Brain microvascular endothelial cell (primary cell): ENCODE results near the gene CTXN1.
"Not testable (repeated sequence)": the region's sequence is repeated elsewhere in the genome, so short reads cannot be mapped to it uniquely, and the experiment has no call there.

Experiments
- DNase-seq: peaks from one replicate; pipeline ENCODE4 v3.0.0-alpha.2; 2020
- H3K27ac ChIP-seq: fragments of 250-450 bp; sonication (Bioruptor Pico); 2 replicates; pipeline ENCODE4 v1.5.1; 2020; ENCODE audit warnings: mild to moderate bottlenecking, moderate library complexity
- H3K27me3 ChIP-seq: fragments of 250-450 bp; sonication (Bioruptor Pico); replicated peaks from 2 replicates; pipeline ENCODE4 v1.5.1; 2020; ENCODE audit warnings: mild to moderate bottlenecking
- H3K36me3 ChIP-seq: fragments of 250-450 bp; sonication (Bioruptor Pico); replicated peaks from 2 replicates; pipeline ENCODE4 v1.5.1; 2020; ENCODE audit warnings: mild to moderate bottlenecking
- H3K4me3 ChIP-seq: 2 replicates; pipeline ENCODE4 v1.5.1; 2011; ENCODE audit warnings: low read depth, mild to moderate bottlenecking, control low read depth, low read length, moderate library complexity
- CTCF ChIP-seq: IDR thresholded peaks from 2 replicates; pipeline ENCODE4 v1.5.1; 2011; ENCODE audit warnings: low read depth, mild to moderate bottlenecking, moderate library complexity, low read length, control low read depth, inconsistent platforms; ENCODE audit errors: missing control alignments
- in situ Hi-C: cut with HindIII; loops from 2 replicates; pipeline ENCODE4 v1.10.0; 2017; ENCODE audit warnings: low sequenced_read_pairs, low pct_ligation_motif_present

CTXN1 gene

GRCh38 chr19:7921302-7921966 lies 4.5 kb downstream of the CTXN1 start:
- peaks cover 8% of the 10 kb centered on the region for H3K27me3 ChIP-seq
- peak overlapping the region; percentile 57 for H3K4me3 ChIP-seq
- H3K27ac ChIP-seq = peak overlapping the region; percentile 54
- in situ Hi-C loops = no loop called here
- peaks cover 10% of the 10 kb centered on the region for H3K36me3 ChIP-seq
- TF ChIP-seq CTCF = no peak
- DNase-seq = no peak

- Histone ChIP-seq H3K36me3 (peaks cover 10% of the 10 kb centered on the region), H3K27me3 (peaks cover 11% of the 10 kb centered on the region), H3K27ac (peak overlapping the region; percentile 54), H3K4me3 (peak overlapping the region; percentile 66)
- in situ Hi-C loops = no loop called here
- no peak for TF ChIP-seq CTCF
- DNase-seq = peak; percentile 98
Observed at GRCh38 chr19:7920519-7921301, 5.2 kb downstream of the CTXN1 start.

- peaks cover 14% of the 10 kb centered on the region for H3K27me3 ChIP-seq
- H3K27ac ChIP-seq = peak within 1 kb of the TSS; percentile 54
- in situ Hi-C loops = no loop called here
- peak; percentile 92 for DNase-seq
- TF ChIP-seq CTCF = no peak
- peaks cover 10% of the 10 kb centered on the region for H3K36me3 ChIP-seq
- H3K4me3 ChIP-seq = peak within 1 kb of the TSS; percentile 66
Observed at GRCh38 chr19:7919610-7920518, 6.1 kb downstream of the CTXN1 start, which contains the start of gene SNAPC2. TSS of gene SNAPC2 (plus strand) at chr19:7920338. CDS start at chr19:7920367, 29 bp downstream.

GRCh38 chr19:7918615-7919421 lies 7.1 kb downstream of the CTXN1 start:
- no peak for DNase-seq
- Histone ChIP-seq H3K27me3 (peaks cover 14% of the 10 kb centered on the region), H3K4me3 (no peak overlapping the region), H3K27ac (no peak overlapping the region), H3K36me3 (peaks cover 10% of the 10 kb centered on the region)
- in situ Hi-C loops = no loop called here
- no peak for TF ChIP-seq CTCF

- DNase-seq, H3K27ac ChIP-seq, H3K36me3 ChIP-seq, in situ Hi-C loops: not testable (repeated sequence)
- H3K27me3 ChIP-seq = peaks cover 14% of the 10 kb centered on the region
- H3K4me3 ChIP-seq = peak overlapping the region; percentile 12
Observed at GRCh38 chr19:7918062-7918614, 7.8 kb downstream of the CTXN1 start.
